ENCODE measurements around the gene CLIC6. TPM values are rescaled to one million over a fixed set of nuclear protein-coding genes. Genes with fewer than 3 reads are reported as not detected.

CLIC6 gene
- total RNA-seq, 4 donors from 2014 or later: 0.66 to 3.5 (median 2.0) TPM

GRCh38 chr21:34744801-34745200, 76.0 kb downstream of the CLIC6 start:
- no peak overlapping the region for H3K4me3 ChIP-seq
- no peaks in the 10 kb centered on the region for H3K36me3 ChIP-seq
- no peak for DNase-seq
- H3K27me3 ChIP-seq: no peaks in the 10 kb centered on the region
- no peak for TF ChIP-seq POLR2A (IDR thresholded peaks at IDR 0.05)
- TF ChIP-seq, protein P1, sequence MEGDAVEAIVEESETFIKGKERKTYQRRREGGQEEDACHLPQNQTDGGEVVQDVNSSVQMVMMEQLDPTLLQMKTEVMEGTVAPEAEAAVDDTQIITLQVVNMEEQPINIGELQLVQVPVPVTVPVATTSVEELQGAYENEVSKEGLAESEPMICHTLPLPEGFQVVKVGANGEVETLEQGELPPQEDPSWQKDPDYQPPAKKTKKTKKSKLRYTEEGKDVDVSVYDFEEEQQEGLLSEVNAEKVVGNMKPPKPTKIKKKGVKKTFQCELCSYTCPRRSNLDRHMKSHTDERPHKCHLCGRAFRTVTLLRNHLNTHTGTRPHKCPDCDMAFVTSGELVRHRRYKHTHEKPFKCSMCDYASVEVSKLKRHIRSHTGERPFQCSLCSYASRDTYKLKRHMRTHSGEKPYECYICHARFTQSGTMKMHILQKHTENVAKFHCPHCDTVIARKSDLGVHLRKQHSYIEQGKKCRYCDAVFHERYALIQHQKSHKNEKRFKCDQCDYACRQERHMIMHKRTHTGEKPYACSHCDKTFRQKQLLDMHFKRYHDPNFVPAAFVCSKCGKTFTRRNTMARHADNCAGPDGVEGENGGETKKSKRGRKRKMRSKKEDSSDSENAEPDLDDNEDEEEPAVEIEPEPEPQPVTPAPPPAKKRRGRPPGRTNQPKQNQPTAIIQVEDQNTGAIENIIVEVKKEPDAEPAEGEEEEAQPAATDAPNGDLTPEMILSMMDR (IDR thresholded peaks at IDR 0.05): no peak
- H3K4me1 ChIP-seq: no peaks in the 10 kb centered on the region
- no peaks in the 10 kb centered on the region for H3K9me3 ChIP-seq
- H3K27ac ChIP-seq: no peak overlapping the region

- no peaks in the 10 kb centered on the region for H3K36me3 ChIP-seq
- TF ChIP-seq POLR2A (IDR thresholded peaks at IDR 0.05): no peak
- TF ChIP-seq, protein P1 (IDR thresholded peaks at IDR 0.05): peak; percentile 36 to 96 (median 88)
- no peaks in the 10 kb centered on the region for H3K4me1 ChIP-seq
- no peaks in the 10 kb centered on the region for H3K9me3 ChIP-seq
- peak overlapping the region in 3 of 4 donors; percentile 0 to 7 (median 4) for H3K4me3 ChIP-seq
- DNase-seq: peak; percentile 35 to 78 (median 66)
- peak overlapping the region in 1 of 4 donors; percentile 4 for H3K27ac ChIP-seq
- no peaks in the 10 kb centered on the region for H3K27me3 ChIP-seq
Observed at GRCh38 chr21:34745557-34746255, 76.9 kb downstream of the CLIC6 start.

GRCh38 chr21:34748862-34749261, 80.1 kb downstream of the CLIC6 start:
- no peaks in the 10 kb centered on the region for H3K9me3 ChIP-seq
- no peaks in the 10 kb centered on the region for H3K4me1 ChIP-seq
- TF ChIP-seq, protein P1 (IDR thresholded peaks at IDR 0.05): no peak
- TF ChIP-seq POLR2A (IDR thresholded peaks at IDR 0.05): no peak
- H3K27ac ChIP-seq: no peak overlapping the region
- no peak for DNase-seq
- H3K27me3 ChIP-seq: no peaks in the 10 kb centered on the region
- no peaks in the 10 kb centered on the region for H3K36me3 ChIP-seq
- H3K4me3 ChIP-seq: no peak overlapping the region

- no peaks in the 10 kb centered on the region for H3K27me3 ChIP-seq
- H3K36me3 ChIP-seq: no peaks in the 10 kb centered on the region
- H3K27ac ChIP-seq: no peak overlapping the region
- no peaks in the 10 kb centered on the region for H3K9me3 ChIP-seq
- TF ChIP-seq POLR2A (IDR thresholded peaks at IDR 0.05): no peak
- TF ChIP-seq, protein P1 (IDR thresholded peaks at IDR 0.05): no peak
- no peak overlapping the region for H3K4me3 ChIP-seq
- no peak for DNase-seq
- H3K4me1 ChIP-seq: no peaks in the 10 kb centered on the region
Observed at GRCh38 chr21:34754690-34755647, 86.2 kb downstream of the CLIC6 start.

GRCh38 chr21:34761758-34762330, 93.0 kb downstream of the CLIC6 start:
- Histone ChIP-seq H3K27me3 (no peaks in the 10 kb centered on the region), H3K27ac (no peak overlapping the region), H3K36me3 (no peaks in the 10 kb centered on the region), H3K9me3 (no peaks in the 10 kb centered on the region), H3K4me3 (no peak overlapping the region), H3K4me1 (no peaks in the 10 kb centered on the region)
- DNase-seq: no peak
- TF ChIP-seq, protein P1 (IDR thresholded peaks at IDR 0.05): no peak
- no peak for TF ChIP-seq POLR2A (IDR thresholded peaks at IDR 0.05)
